ENCODE measurements around the gene CRYBG1.
A peak's percentile ranks its signal among the peaks of the same experiment; 100 is the strongest.
"Not testable (repeated sequence)": the region's sequence is repeated elsewhere in the genome, so short reads cannot be mapped to it uniquely, and the experiment has no call there.

Gene CRYBG1

DNA sequence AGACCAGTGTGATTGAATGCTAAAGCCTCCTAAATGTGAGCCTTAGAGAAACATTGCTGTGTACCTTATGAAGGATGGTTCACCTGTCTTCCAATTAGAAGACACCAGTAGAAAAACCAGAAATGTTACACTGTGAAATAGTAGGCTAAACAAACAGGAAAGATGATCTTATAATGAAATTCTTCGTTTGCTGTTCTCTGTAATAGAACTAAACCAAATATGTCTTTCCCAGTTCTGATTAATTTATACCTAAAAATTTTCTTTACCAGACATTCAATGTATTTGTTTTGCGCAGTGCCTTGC is 154.0 kb downstream of the CRYBG1 start:
- H3K4me3 ChIP-seq, result no peak overlapping the region

GRCh38 chr6:106515582-106515981 is 155.1 kb downstream of the CRYBG1 start:
- not testable (repeated sequence) for DNase-seq (ENCODE audit: low spot score); H3K27ac ChIP-seq; H3K4me3 ChIP-seq

More for the DNA sequence above, 154.0 kb downstream of the CRYBG1 start:
- TF ChIP-seq, protein P1, sequence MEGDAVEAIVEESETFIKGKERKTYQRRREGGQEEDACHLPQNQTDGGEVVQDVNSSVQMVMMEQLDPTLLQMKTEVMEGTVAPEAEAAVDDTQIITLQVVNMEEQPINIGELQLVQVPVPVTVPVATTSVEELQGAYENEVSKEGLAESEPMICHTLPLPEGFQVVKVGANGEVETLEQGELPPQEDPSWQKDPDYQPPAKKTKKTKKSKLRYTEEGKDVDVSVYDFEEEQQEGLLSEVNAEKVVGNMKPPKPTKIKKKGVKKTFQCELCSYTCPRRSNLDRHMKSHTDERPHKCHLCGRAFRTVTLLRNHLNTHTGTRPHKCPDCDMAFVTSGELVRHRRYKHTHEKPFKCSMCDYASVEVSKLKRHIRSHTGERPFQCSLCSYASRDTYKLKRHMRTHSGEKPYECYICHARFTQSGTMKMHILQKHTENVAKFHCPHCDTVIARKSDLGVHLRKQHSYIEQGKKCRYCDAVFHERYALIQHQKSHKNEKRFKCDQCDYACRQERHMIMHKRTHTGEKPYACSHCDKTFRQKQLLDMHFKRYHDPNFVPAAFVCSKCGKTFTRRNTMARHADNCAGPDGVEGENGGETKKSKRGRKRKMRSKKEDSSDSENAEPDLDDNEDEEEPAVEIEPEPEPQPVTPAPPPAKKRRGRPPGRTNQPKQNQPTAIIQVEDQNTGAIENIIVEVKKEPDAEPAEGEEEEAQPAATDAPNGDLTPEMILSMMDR (IDR thresholded peaks at IDR 0.05), result no peak
- H3K27ac ChIP-seq, result no peak overlapping the region
- no peak for DNase-seq (ENCODE audit: low spot score)

DNA sequence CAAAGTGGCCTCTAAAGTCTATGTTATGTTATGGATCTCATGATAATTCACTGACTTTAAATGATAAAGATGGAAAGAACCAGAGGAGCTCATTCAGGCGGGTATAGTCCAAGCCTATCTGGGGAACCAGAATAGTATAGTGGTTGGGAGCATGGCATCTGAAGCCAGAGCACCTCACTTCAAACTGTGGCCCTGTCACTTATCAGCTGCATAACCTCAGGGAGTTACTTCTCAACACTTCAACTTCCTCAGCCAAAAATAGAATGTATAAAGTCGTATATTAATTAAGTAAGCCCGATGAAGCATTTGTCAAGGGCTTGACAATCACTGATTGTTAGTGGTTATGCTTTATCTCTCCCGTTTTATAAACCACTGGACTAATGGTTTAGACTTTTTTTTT is 156.1 kb downstream of the CRYBG1 start:
- Histone ChIP-seq H3K27ac (no peak overlapping the region), H3K4me3 (no peak overlapping the region)
- TF ChIP-seq, protein P1 (IDR thresholded peaks at IDR 0.05), result no peak
- no peak for DNase-seq (ENCODE audit: low spot score)

GRCh38 chr6:106517706-106518105 is 157.2 kb downstream of the CRYBG1 start:
- no peak overlapping the region for H3K4me3 ChIP-seq
- no peak for DNase-seq (ENCODE audit: low spot score)
- TF ChIP-seq, protein P1 (IDR thresholded peaks at IDR 0.05), result no peak
- H3K27ac ChIP-seq, result no peak overlapping the region

DNA sequence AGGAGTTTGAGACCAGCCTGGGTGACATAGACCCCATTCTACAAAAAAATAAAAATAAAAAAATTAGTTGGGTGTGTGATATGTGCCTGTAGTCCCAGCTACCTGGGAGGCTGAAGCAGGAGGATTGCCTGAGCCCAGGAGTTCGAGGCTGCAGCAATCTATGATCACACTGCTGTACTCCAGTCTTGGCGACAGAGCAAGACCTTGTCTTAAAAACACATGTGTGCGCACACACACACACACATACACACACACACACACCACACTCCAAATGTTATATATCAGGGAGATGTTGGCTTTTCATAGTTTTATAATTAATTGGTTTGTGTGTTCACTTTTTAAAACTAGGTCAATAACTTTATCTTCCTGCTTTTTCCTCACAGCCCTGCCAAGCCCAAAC is 158.2 kb downstream of the CRYBG1 start:
- no peak overlapping the region for H3K4me3 ChIP-seq
- no peak overlapping the region for H3K27ac ChIP-seq
- no peak for DNase-seq (ENCODE audit: low spot score)
- TF ChIP-seq, protein P1 (IDR thresholded peaks at IDR 0.05), result no peak

DNA sequence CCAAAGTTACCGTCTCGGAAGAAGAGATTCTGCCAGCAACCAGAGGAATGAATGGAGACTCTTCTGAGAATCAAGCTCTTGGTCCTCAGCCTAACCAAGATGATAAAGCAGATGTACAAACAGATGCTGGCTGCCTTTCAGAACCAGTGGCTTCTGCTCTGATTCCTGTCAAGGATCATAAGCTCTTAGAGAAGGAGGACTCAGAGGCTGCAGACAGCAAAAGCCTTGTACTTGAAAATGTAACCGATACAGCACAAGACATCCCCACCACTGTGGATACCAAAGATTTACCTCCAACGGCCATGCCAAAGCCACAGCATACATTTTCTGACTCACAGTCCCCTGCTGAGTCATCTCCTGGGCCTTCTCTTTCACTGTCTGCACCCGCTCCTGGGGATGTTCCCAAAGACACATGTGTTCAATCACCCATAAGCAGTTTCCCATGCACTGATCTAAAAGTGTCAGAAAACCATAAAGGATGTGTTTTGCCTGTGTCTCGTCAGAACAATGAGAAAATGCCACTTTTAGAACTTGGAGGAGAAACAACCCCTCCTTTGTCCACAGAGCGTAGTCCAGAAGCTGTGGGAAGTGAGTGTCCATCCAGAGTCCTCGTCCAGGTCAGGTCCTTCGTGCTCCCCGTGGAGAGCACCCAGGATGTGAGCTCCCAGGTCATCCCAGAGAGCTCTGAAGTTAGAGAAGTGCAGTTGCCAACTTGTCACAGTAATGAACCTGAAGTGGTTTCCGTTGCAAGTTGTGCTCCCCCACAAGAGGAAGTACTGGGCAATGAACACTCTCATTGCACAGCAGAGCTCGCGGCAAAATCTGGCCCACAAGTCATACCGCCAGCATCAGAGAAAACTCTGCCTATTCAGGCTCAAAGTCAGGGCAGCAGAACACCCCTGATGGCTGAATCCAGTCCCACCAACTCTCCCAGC is 159.2 kb downstream of the CRYBG1 start:
- peak overlapping the region in 1 of 2 donors; percentile 72 for H3K27ac ChIP-seq
- no peak for DNase-seq (ENCODE audit: low spot score)
- TF ChIP-seq, protein P1 (IDR thresholded peaks at IDR 0.05), result no peak
- H3K4me3 ChIP-seq, result no peak overlapping the region

- TF ChIP-seq, protein P1 (IDR thresholded peaks at IDR 0.05), result no peak
- no peak for DNase-seq (ENCODE audit: low spot score)
- peak overlapping the region in 1 of 2 donors; percentile 72 for H3K27ac ChIP-seq
- H3K4me3 ChIP-seq, result no peak overlapping the region
Observed at GRCh38 chr6:106520711-106521401, 160.3 kb downstream of the CRYBG1 start.

Measured in coronary artery (tissue), 2 donors.